ENCODE results near the gene P4HA2. TPM values are rescaled to one million over a fixed set of nuclear protein-coding genes. Genes with fewer than 3 reads are reported as not detected.

The P4HA2 gene
- total RNA-seq, 1 donor from 2014 or later, result 68.7 TPM

DNA sequence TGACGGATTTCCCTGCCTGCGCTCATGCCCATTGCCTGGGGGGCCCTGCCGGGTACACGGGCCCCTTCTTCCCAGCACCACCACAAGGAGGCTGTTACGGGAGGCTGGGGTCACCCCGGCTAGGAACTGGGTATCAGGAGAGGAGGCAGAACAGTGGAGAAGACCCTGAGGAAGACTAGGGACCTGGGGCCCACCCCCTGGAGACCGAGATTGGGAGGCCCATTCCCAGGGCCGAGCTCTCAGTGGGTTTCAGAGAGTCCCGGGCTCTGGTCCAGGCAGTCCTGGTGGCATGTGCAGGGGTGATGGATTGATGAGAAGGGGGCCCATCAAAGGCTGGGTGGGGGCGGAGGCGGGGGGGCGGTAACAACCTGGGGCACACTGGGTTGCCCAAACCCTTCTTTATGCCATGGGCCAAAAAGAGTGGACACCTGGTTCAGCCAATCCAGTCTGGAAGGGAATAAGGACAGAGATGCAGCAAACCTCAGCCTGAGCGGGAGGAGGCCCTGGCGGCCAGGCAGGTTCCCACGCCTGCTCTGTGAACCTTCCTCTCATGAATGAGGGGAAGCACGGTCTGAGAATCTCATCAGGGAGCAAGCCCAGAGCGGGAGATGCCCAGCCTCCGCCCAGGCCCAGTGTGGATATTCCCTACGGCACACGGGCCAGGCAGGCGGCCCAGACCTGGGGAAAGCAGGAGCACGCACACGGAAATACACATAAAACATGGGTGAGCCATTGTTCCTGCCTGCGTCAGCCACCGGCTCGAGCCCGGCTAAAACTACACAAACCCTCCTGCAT is 785 bp upstream of the P4HA2 start:
- Mint-ChIP-seq H3K9me3 (no peaks in the 10 kb centered on the region), H3K27me3 (ENCODE audit: low read depth) (peaks cover 9% of the 10 kb centered on the region), H3K36me3 (no peaks in the 10 kb centered on the region), H3K4me3 (peak overlapping the region; percentile 56), H3K27ac (peak overlapping the region; percentile 52), H3K4me1 (peaks cover 46% of the 10 kb centered on the region)
- TF ChIP-seq, protein P1, sequence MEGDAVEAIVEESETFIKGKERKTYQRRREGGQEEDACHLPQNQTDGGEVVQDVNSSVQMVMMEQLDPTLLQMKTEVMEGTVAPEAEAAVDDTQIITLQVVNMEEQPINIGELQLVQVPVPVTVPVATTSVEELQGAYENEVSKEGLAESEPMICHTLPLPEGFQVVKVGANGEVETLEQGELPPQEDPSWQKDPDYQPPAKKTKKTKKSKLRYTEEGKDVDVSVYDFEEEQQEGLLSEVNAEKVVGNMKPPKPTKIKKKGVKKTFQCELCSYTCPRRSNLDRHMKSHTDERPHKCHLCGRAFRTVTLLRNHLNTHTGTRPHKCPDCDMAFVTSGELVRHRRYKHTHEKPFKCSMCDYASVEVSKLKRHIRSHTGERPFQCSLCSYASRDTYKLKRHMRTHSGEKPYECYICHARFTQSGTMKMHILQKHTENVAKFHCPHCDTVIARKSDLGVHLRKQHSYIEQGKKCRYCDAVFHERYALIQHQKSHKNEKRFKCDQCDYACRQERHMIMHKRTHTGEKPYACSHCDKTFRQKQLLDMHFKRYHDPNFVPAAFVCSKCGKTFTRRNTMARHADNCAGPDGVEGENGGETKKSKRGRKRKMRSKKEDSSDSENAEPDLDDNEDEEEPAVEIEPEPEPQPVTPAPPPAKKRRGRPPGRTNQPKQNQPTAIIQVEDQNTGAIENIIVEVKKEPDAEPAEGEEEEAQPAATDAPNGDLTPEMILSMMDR (IDR thresholded peaks at IDR 0.05; ENCODE audit: unreplicated experiment), result no peak
- DNase-seq (ENCODE audit: low spot score in 2 of 2, unreplicated experiment in 2 of 2), result peak in 1 of 2 experiments; percentile 33

DNA sequence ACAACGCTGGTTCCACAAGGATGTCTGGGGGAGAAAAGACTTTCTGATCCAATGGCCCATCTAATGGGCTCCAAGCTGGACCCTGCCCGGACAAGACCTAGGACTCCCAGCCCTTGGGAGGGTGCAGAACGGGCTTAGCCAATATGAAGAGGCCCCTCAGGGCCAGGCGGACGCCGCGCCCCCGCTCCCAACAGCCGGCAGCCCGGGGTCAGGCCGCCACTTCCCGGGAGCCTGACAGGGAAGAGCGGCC is 493 bp downstream of the P4HA2 start:
- DNase-seq (ENCODE audit: low spot score in 2 of 2, unreplicated experiment in 2 of 2), result no peak
- H3K9me3 Mint-ChIP-seq, result no peaks in the 10 kb centered on the region
- no peaks in the 10 kb centered on the region for H3K36me3 Mint-ChIP-seq
- TF ChIP-seq, protein P1 (IDR thresholded peaks at IDR 0.05; ENCODE audit: unreplicated experiment), result no peak
- H3K27ac Mint-ChIP-seq, result peak overlapping the region; percentile 64
- peak overlapping the region; percentile 70 for H3K4me3 Mint-ChIP-seq
- peaks cover 51% of the 10 kb centered on the region for H3K4me1 Mint-ChIP-seq
- peaks cover 4% of the 10 kb centered on the region for H3K27me3 Mint-ChIP-seq (ENCODE audit: low read depth)

DNA sequence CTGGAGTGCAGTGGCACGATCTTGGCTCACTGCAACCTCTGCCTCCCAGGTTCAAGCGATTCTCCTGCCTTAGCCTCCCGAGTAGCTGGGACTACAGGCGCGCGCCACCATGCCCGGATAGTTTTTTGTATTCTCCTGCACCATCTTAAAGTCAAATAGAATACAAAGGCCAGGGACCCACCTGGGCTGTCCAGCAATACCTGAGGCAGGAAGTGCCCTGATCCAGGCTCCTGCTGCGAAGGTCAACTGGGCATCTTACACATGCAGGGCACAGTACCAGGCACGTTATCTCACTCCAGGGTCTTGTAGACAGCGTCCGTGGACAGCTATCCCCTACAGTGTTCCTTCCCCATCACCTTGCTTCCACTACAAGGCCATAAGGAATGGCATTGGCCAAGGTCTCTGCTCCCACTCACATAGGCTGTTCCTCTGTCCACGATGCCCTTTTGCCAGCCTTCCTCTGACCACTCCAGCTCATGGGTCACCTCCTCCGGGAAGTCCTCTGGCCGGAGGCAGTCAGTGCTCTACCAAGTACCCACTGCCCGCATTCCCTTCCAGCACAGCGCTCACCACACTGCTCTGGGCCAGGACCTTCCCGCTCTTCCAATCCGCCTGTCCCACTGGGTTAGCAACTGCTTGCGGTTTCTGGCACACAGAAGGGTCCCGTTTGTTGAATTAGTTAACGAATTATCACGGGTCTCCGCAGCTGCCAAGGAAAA is 978 bp downstream of the P4HA2 start:
- peak in 1 of 2 experiments; percentile 31 for DNase-seq (ENCODE audit: low spot score in 2 of 2, unreplicated experiment in 2 of 2)
- Mint-ChIP-seq H3K27ac (peak overlapping the region; percentile 64), H3K27me3 (ENCODE audit: low read depth) (peaks cover 4% of the 10 kb centered on the region), H3K9me3 (no peaks in the 10 kb centered on the region), H3K36me3 (no peaks in the 10 kb centered on the region), H3K4me1 (peaks cover 48% of the 10 kb centered on the region), H3K4me3 (peak overlapping the region; percentile 70)
- TF ChIP-seq, protein P1 (IDR thresholded peaks at IDR 0.05; ENCODE audit: unreplicated experiment), result no peak

DNA sequence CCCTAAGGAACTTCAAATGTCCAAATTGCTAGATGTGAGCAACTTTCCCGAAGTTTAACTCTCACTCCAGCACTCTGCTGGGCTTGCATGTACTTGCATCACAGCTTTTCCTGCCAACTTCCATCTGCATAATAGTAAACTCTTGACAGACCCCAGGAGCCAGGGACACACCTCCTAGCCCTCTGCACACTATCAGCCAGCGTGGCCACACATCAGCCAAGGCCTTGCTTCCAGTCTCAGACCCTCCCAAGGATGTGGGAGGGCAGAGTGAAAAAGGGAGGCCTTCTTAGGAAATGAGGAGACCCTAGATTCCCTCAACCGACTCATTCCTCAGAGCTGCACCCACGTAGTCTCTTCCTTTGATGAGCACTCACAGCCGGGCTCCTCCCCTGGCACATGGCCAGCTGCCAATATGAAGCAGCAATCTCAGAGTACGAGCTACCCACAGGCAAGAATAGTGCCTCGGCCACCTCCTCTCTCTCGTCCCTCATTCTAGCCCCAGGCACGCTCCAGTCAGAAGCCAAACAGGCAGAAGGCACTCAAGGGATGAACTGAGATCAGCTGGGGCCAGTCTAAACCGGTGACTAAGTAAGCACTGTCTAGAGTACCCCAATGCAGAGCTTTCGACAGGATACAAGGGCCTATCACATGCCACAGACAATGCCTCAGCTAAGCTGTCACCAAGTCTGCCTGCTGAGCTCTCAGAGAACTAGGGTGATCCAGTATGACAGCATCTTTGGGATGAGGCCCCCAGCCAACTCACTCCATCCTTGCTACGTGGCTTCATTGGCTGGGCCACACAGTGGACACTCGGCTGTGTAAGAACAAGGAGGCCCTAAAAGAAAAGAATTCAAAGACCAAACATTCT is 2.3 kb downstream of the P4HA2 start:
- H3K4me3 Mint-ChIP-seq, result peak overlapping the region; percentile 70
- peak overlapping the region; percentile 92 for H3K27ac Mint-ChIP-seq
- TF ChIP-seq, protein P1 (IDR thresholded peaks at IDR 0.05; ENCODE audit: unreplicated experiment), result no peak
- H3K4me1 Mint-ChIP-seq, result peaks cover 50% of the 10 kb centered on the region
- no peaks in the 10 kb centered on the region for H3K36me3 Mint-ChIP-seq
- DNase-seq (ENCODE audit: low spot score in 2 of 2, unreplicated experiment in 2 of 2), result peak; percentile 52 to 82
- H3K9me3 Mint-ChIP-seq, result no peaks in the 10 kb centered on the region
- H3K27me3 Mint-ChIP-seq (ENCODE audit: low read depth), result no peaks in the 10 kb centered on the region

DNA sequence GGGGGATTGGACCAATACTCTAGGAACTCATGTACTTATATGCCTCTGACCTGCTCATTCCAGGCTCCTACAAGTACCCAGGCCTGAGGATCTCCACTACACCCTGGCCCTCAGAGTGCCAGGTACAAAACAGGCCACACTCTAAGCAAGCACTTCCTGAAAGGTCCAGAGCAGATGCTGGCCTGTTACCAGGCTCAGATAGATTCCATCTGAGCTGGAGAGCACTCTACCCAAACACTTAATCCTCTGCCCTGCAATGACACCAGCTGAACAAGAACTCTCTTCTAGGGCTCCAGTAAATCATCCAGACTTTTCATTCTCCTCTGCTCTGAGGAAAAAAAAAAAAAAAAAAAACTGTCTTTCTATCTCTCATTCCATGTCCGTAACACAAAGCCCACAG is 2.9 kb downstream of the P4HA2 start:
- H3K27me3 Mint-ChIP-seq (ENCODE audit: low read depth), result no peaks in the 10 kb centered on the region
- H3K27ac Mint-ChIP-seq, result peak overlapping the region; percentile 92
- TF ChIP-seq, protein P1 (IDR thresholded peaks at IDR 0.05; ENCODE audit: unreplicated experiment), result no peak
- H3K9me3 Mint-ChIP-seq, result no peaks in the 10 kb centered on the region
- H3K4me1 Mint-ChIP-seq, result peaks cover 53% of the 10 kb centered on the region
- H3K36me3 Mint-ChIP-seq, result no peaks in the 10 kb centered on the region
- peak overlapping the region; percentile 70 for H3K4me3 Mint-ChIP-seq
- DNase-seq (ENCODE audit: low spot score in 2 of 2, unreplicated experiment in 2 of 2), result no peak

All from mesothelial cell of epicardium (in vitro differentiated cells).